GM18870 (cell line): ENCODE results near the gene KRTAP5-11.
"Not testable (repeated sequence)": the region's sequence is repeated elsewhere in the genome, so short reads cannot be mapped to it uniquely, and the experiment has no call there.

ENCODE experiments used
- ATAC-seq: cut with Tn5 transposase; IDR thresholded peaks from one replicate; pipeline ENCODE4 v1.9.1; 2021; ENCODE audit warnings: moderate library complexity; ENCODE audit not compliant: unreplicated experiment

The KRTAP5-11 gene

GRCh38 chr11:71582309-71582895 lies at the start of gene KRTAP5-11:
Gene KRTAP5-11, minus strand, starts transcription at chr11:71582875. Its CDS starts 38 bp downstream, at chr11:71582837.
- ATAC-seq, result no peak

- ATAC-seq, result not testable (repeated sequence)
Measured at GRCh38 chr11:71631551-71631950, 48.9 kb upstream of the KRTAP5-11 start.

- ATAC-seq, result not testable (repeated sequence)
Measured at GRCh38 chr11:71630071-71630470, 47.4 kb upstream of the KRTAP5-11 start.

GRCh38 chr11:71628943-71629342 lies 46.3 kb upstream of the KRTAP5-11 start:
- not testable (repeated sequence) for ATAC-seq

GRCh38 chr11:71623226-71623625 lies 40.6 kb upstream of the KRTAP5-11 start:
- not testable (repeated sequence) for ATAC-seq

GRCh38 chr11:71622561-71622960 lies 39.9 kb upstream of the KRTAP5-11 start:
- ATAC-seq, result not testable (repeated sequence)

- ATAC-seq, result not testable (repeated sequence)
Measured at GRCh38 chr11:71615003-71615402, 32.3 kb upstream of the KRTAP5-11 start.

GRCh38 chr11:71614366-71614917 lies 31.8 kb upstream of the KRTAP5-11 start:
- ATAC-seq, result not testable (repeated sequence)

- not testable (repeated sequence) for ATAC-seq
Measured at GRCh38 chr11:71613931-71614330, 31.3 kb upstream of the KRTAP5-11 start.

GRCh38 chr11:71611218-71611910 lies 28.7 kb upstream of the KRTAP5-11 start:
- ATAC-seq, result not testable (repeated sequence)

GRCh38 chr11:71608272-71608671 lies 25.6 kb upstream of the KRTAP5-11 start:
- ATAC-seq, result not testable (repeated sequence)

GRCh38 chr11:71607520-71608216 lies 25.0 kb upstream of the KRTAP5-11 start:
- not testable (repeated sequence) for ATAC-seq

GRCh38 chr11:71606853-71607519 lies 24.3 kb upstream of the KRTAP5-11 start:
- ATAC-seq, result not testable (repeated sequence)

- ATAC-seq, result not testable (repeated sequence)
Measured at GRCh38 chr11:71604798-71605488, 22.3 kb upstream of the KRTAP5-11 start.

- ATAC-seq, result not testable (repeated sequence)
Measured at GRCh38 chr11:71603221-71603620, 20.5 kb upstream of the KRTAP5-11 start.

- ATAC-seq, result not testable (repeated sequence)
Measured at GRCh38 chr11:71589546-71589920, 6.9 kb upstream of the KRTAP5-11 start.

GRCh38 chr11:71588822-71589545 lies 6.3 kb upstream of the KRTAP5-11 start:
- ATAC-seq, result not testable (repeated sequence)

- not testable (repeated sequence) for ATAC-seq
Measured at GRCh38 chr11:71588314-71588713, 5.6 kb upstream of the KRTAP5-11 start.

GRCh38 chr11:71585673-71586072 lies 3.0 kb upstream of the KRTAP5-11 start:
- not testable (repeated sequence) for ATAC-seq

GRCh38 chr11:71582969-71583368 lies 294 bp upstream of the KRTAP5-11 start:
- not testable (repeated sequence) for ATAC-seq
